Mesenchymal stem cell (in vitro differentiated cells and primary cell): ENCODE results near the gene NEU4.

Source experiments
- DNase-seq: peaks from one replicate; pipeline ENCODE4 v3.0.0-alpha.2; 2013
- H2AFZ ChIP-seq: one replicate; pipeline ENCODE4 v1.6.1; 2013; ENCODE audit warnings: low read depth, mild to moderate bottlenecking, control low read depth, inconsistent platforms, low read length, moderate library complexity
- H2AK5ac ChIP-seq: 2 replicates; pipeline ENCODE4 v1.6.1; 2013; ENCODE audit warnings: low read length, moderate library complexity, mild to moderate bottlenecking, inconsistent platforms; ENCODE audit not compliant: severe bottlenecking
- H2BK120ac ChIP-seq: one replicate; pipeline ENCODE4 v1.6.1; 2013; ENCODE audit warnings: low read depth, mild to moderate bottlenecking, inconsistent platforms, low read length, moderate library complexity
- H2BK12ac ChIP-seq, 2 experiments: one replicate each; pipeline ENCODE4 v1.6.1; 2013; ENCODE audit warnings: inconsistent platforms in 2 of 2, low read length in 2 of 2, mild to moderate bottlenecking in 2 of 2, moderate library complexity in 2 of 2, control low read depth in 1 of 2
- H2BK15ac ChIP-seq: one replicate; pipeline ENCODE4 v1.6.1; 2013; ENCODE audit warnings: mild to moderate bottlenecking, low read depth, inconsistent platforms; ENCODE audit not compliant: poor library complexity, severe bottlenecking
- H2BK5ac ChIP-seq: 2 replicates; pipeline ENCODE4 v1.6.1; 2013; ENCODE audit warnings: low read depth, mild to moderate bottlenecking, low read length, control low read depth, inconsistent platforms; ENCODE audit not compliant: poor library complexity, severe bottlenecking
- H3K14ac ChIP-seq, 2 experiments: one replicate each; pipeline ENCODE4 v1.6.1; 2013; ENCODE audit warnings: inconsistent platforms in 2 of 2, low read length in 2 of 2, control low read depth in 1 of 2, mild to moderate bottlenecking in 1 of 2, moderate library complexity in 1 of 2
- H3K18ac ChIP-seq, 2 experiments: one replicate each; pipeline ENCODE4 v1.6.1; 2013; ENCODE audit warnings: inconsistent platforms in 2 of 2, low read length in 2 of 2, control low read depth in 1 of 2, low read depth in 1 of 2, mild to moderate bottlenecking in 1 of 2
- H3K23ac ChIP-seq, 2 experiments: one replicate each; pipeline ENCODE4 v1.6.1; 2013; ENCODE audit warnings: inconsistent platforms in 2 of 2, low read length in 2 of 2, mild to moderate bottlenecking in 2 of 2, moderate library complexity in 2 of 2, control low read depth in 1 of 2
- H3K27ac ChIP-seq: 2 replicates; pipeline ENCODE4 v1.5.1; 2013; ENCODE audit warnings: mild to moderate bottlenecking, moderate library complexity, low read length, control low read depth, inconsistent platforms; ENCODE audit not compliant: poor library complexity, severe bottlenecking
- H3K27me3 ChIP-seq, 2 experiments: 2 replicates each; pipeline versions ENCODE4 v1.6.1 to v1.7.0; 2013; ENCODE audit warnings: low read length in 2 of 2, mild to moderate bottlenecking in 2 of 2, moderate library complexity in 2 of 2, control low read depth in 1 of 2, inconsistent platforms in 1 of 2; ENCODE audit not compliant: control insufficient read depth in 1 of 2, insufficient read depth in 1 of 2
- H3K36me3 ChIP-seq, 2 experiments: 2 replicates each; pipeline versions ENCODE4 v1.6.1 to v1.7.0; 2013; ENCODE audit warnings: low read length in 2 of 2, control low read depth in 1 of 2, inconsistent platforms in 1 of 2, low read depth in 1 of 2, mild to moderate bottlenecking in 1 of 2; ENCODE audit not compliant: insufficient read depth in 2 of 2, control insufficient read depth in 1 of 2
- H3K4ac ChIP-seq, 2 experiments: one replicate each; pipeline ENCODE4 v1.6.1; 2013; ENCODE audit warnings: inconsistent platforms in 2 of 2, low read length in 2 of 2, mild to moderate bottlenecking in 2 of 2, moderate library complexity in 2 of 2, control low read depth in 1 of 2, low read depth in 1 of 2
- H3K4me1 ChIP-seq: 2 replicates; pipeline ENCODE4 v1.6.1; 2013; ENCODE audit warnings: low read depth, low read length, control low read depth; ENCODE audit not compliant: control insufficient read depth, insufficient read depth
- H3K4me2 ChIP-seq: 2 replicates; pipeline ENCODE4 v1.6.1; 2013; ENCODE audit warnings: low read length, mild to moderate bottlenecking, inconsistent platforms; ENCODE audit not compliant: poor library complexity, severe bottlenecking
- H3K4me3 ChIP-seq, 2 experiments: 2 replicates each; pipeline versions ENCODE4 v1.5.1 to v1.7.0; 2013; ENCODE audit warnings: low read length in 2 of 2, mild to moderate bottlenecking in 2 of 2, control low read depth in 1 of 2, low read depth in 1 of 2; ENCODE audit not compliant: insufficient read depth in 1 of 2
- H3K79me1 ChIP-seq: replicated peaks from 2 replicates; pipeline ENCODE4 v1.6.1; 2013; ENCODE audit warnings: mild to moderate bottlenecking, control low read depth, low read length, inconsistent platforms; ENCODE audit not compliant: poor library complexity, severe bottlenecking
- H3K9ac ChIP-seq: 2 replicates; pipeline ENCODE4 v1.7.0; 2013; ENCODE audit warnings: mild to moderate bottlenecking, low read length, moderate library complexity
- H3K9me3 ChIP-seq: 2 replicates; pipeline ENCODE4 v1.7.0; 2013; ENCODE audit warnings: mild to moderate bottlenecking, low read length; ENCODE audit not compliant: control insufficient read depth
- H4K8ac ChIP-seq: one replicate; pipeline ENCODE4 v1.6.1; 2013; ENCODE audit warnings: inconsistent platforms, mild to moderate bottlenecking, low read length, moderate library complexity
- H4K91ac ChIP-seq: one replicate; pipeline ENCODE4 v1.6.1; 2013; ENCODE audit warnings: mild to moderate bottlenecking, low read length, inconsistent platforms
- WGBS: methylation state at CpG from one replicate; pipeline ENCODE4 v1.1.7; 2013; ENCODE audit warnings: mixed read lengths; 5-methylcytosine and 5-hydroxymethylcytosine counted together

The NEU4 gene

DNA sequence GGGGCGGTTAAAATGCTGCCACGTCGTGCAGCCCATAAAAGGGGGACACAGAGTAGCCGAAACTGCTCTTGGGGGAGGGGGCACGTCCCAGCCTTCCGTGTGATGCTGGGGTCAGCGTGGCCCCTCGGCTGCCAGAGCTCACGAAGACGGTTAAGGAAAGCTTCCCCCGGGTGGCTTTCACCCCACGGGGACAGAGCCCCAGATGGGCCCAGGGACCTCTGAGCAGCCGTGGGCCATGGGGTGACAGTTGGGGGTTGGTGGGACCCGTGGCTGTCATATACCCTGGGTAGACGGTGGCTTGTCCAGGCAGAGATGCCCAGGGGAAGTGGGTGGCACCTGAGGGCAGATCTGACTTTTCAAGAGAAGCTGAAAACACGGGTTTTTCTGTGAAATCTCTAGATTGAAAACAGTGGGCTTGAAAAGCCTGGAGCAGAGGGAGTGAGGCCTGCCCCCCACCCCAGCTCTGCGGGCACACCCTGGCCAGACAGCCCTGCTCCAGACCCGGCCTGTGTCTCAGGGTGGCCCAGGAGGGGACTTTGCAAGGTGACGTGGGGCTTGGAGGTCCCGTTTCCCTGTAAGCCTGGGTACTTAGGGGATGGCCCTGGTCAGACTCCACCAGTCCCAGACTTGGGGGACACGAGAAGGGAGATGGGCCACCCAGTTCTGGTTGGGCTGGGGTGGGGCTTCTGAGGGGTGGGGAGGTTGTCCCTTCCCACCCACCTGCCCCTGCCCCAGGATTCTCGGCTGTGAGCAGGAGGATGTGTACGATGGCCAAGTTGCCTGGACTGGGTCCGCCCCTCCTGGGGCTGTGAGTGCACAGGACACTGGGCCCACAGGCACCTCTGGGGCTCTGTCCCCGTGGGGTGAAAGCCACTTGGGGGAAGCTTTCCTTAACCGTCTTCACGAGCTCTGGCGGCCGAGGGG is 652 bp downstream of the NEU4 start:
- no peak for DNase-seq
- H2AK5ac ChIP-seq, result no peak overlapping the region
- H3K9me3 ChIP-seq, result no peaks in the 10 kb centered on the region
- no peaks in the 10 kb centered on the region for H3K36me3 ChIP-seq
- no peak overlapping the region for H2BK5ac ChIP-seq
- H3K14ac ChIP-seq, result no peak overlapping the region
- no peak overlapping the region for H3K4me2 ChIP-seq
- H2BK15ac ChIP-seq, result no peak overlapping the region
- no peaks in the 10 kb centered on the region for H3K79me1 ChIP-seq
- H2BK120ac ChIP-seq, result no peak overlapping the region
- H4K8ac ChIP-seq, result no peak overlapping the region
- H3K9ac ChIP-seq, result no peak overlapping the region
- H3K4ac ChIP-seq, result no peak overlapping the region
- H3K18ac ChIP-seq, result no peak overlapping the region
- H2BK12ac ChIP-seq, result no peak overlapping the region
- peaks cover 8 to 17% of the 10 kb centered on the region in 2 experiments for H3K27me3 ChIP-seq
- H3K4me1 ChIP-seq, result peaks cover 3% of the 10 kb centered on the region
- no peak overlapping the region for H4K91ac ChIP-seq
- H2AFZ ChIP-seq, result no peak overlapping the region
- H3K4me3 ChIP-seq, result no peak overlapping the region
- no peak overlapping the region for H3K23ac ChIP-seq
- 86% methylated on average over 29 of the region's 29 CpGs for WGBS
- no peak overlapping the region for H3K27ac ChIP-seq

GRCh38 chr2:241810307-241811200 is 1.6 kb downstream of the NEU4 start:
- Histone ChIP-seq H3K23ac (no peak overlapping the region), H3K4ac (no peak overlapping the region), H2BK15ac (no peak overlapping the region), H3K4me3 (no peak overlapping the region), H2BK120ac (no peak overlapping the region), H3K14ac (no peak overlapping the region), H3K18ac (peak overlapping the region in 1 of 2 experiments; percentile 21), H3K79me1 (no peaks in the 10 kb centered on the region), H3K4me2 (no peak overlapping the region), H2BK12ac (no peak overlapping the region), H3K4me1 (no peaks in the 10 kb centered on the region), H3K27me3 (peaks cover 8 to 21% of the 10 kb centered on the region in 2 experiments), H3K27ac (no peak overlapping the region), H3K9ac (no peak overlapping the region), H4K8ac (no peak overlapping the region), H3K9me3 (no peaks in the 10 kb centered on the region), H4K91ac (peak overlapping the region; percentile 27), H2AK5ac (no peak overlapping the region), H3K36me3 (no peaks in the 10 kb centered on the region), H2BK5ac (no peak overlapping the region), H2AFZ (no peak overlapping the region)
- WGBS, result 87% methylated on average over 26 of the region's 28 CpGs
- no peak for DNase-seq

DNA sequence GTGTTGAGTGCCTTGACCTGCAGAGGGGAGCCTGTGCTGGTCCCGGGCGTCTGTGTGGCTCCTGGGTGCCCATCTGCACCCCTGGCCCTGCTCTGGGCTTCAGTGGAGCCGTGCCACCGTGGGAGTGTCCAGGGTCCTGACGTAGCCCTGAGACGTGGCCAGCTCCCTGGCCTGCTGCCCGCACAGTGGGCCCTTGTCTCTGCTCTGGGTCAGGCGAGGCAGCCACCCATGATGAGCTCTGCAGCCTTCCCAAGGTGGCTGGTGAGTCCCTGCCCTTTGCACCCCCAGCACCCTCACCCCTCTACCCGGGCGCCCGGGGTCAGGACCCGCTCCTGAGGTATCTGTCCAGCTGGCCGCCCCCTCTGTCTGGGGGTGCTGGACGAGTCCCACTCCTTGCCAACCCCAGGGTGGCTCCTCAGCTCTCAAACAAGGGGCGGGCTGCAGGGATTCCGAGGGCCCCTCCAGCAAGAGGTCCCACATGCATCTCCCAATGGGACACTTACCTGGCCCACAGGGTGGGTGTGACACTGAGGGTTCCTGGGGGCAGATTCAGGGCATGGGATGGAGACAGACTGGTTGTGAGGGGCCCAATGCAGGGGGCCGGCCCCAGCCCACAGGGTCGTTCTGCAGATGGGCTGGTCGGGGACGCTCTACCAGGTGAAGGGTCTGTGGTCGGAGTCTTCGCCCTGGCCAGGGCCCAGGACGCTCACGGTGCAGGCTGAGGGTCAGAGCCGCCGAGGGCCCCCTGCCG is 2.4 kb downstream of the NEU4 start:
- H2BK5ac ChIP-seq, result no peak overlapping the region
- H3K14ac ChIP-seq, result no peak overlapping the region
- no peak overlapping the region for H3K4me2 ChIP-seq
- no peak overlapping the region for H3K4ac ChIP-seq
- H2AFZ ChIP-seq, result no peak overlapping the region
- H3K18ac ChIP-seq, result no peak overlapping the region
- H4K8ac ChIP-seq, result no peak overlapping the region
- no peak overlapping the region for H2BK15ac ChIP-seq
- H4K91ac ChIP-seq, result no peak overlapping the region
- no peak overlapping the region for H2AK5ac ChIP-seq
- DNase-seq, result no peak
- no peak overlapping the region for H3K23ac ChIP-seq
- no peaks in the 10 kb centered on the region for H3K79me1 ChIP-seq
- H2BK12ac ChIP-seq, result no peak overlapping the region
- H3K9ac ChIP-seq, result no peak overlapping the region
- no peak overlapping the region for H3K27ac ChIP-seq
- no peak overlapping the region for H3K4me3 ChIP-seq
- no peak overlapping the region for H2BK120ac ChIP-seq
- H3K36me3 ChIP-seq, result no peaks in the 10 kb centered on the region
- 91% methylated on average over 27 of the region's 27 CpGs for WGBS
- no peaks in the 10 kb centered on the region for H3K9me3 ChIP-seq
- H3K4me1 ChIP-seq, result no peaks in the 10 kb centered on the region
- H3K27me3 ChIP-seq, result peaks cover 8 to 28% of the 10 kb centered on the region in 2 experiments
